Right lobe of liver (tissue), 4 donors: ENCODE results near the gene PPP4R4.

ENCODE experiments used
- CTCF ChIP-seq, 4 donors: fragments of 200-600 bp in 3 of 4; fragments of 450-650 bp in 1 of 4; IDR thresholded peaks; one replicate each; pipeline versions ENCODE4 v1.5.1 to v1.8.0; 2016 to 2022; ENCODE audit warnings: antibody characterized with exemption in 4 of 4, mild to moderate bottlenecking in 2 of 4
- POLR2A ChIP-seq: fragments of 450-650 bp; IDR thresholded peaks from one replicate; pipeline ENCODE4 v1.6.1; 2017; ENCODE audit warnings: antibody characterized with exemption, mild to moderate bottlenecking
- donor health status: DM: no; HTN: no; CAD: no.
- donor health status: DM: no; HTN: no; CAD: no.
- donor health status: DM: no; HTN: yes; CAD: no.

DNA sequence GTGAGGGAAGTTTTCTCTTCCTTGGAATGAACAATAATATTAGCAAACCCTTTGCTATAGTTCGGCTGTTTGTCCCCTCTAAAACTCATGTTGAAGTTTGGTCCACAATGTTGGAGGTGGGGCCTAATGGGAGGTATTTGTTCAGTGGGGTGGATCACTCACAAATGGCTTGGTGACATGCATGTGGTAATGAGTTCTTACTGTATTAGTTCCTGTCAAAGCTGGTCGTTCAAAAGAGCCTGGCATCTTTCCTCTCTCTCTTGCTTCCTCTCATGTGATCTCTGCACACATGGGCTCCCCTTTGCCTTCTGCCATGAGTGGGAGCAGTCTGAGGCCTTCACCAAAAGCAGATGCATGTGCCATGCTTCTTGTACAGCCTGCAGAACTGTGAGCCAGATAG lies 13.1 kb upstream of the PPP4R4 start:
- TF ChIP-seq POLR2A = no peak
- no peak for TF ChIP-seq CTCF (IDR thresholded peaks at IDR 0.05)
